NCI-H187 (cell line): ENCODE results near the gene PNMT.

Experiments used
- DNase-seq, 2 experiments: peaks; one replicate each; lab custom pipeline; 2025; lab: John Stamatoyannopoulos, UW

PNMT gene

GRCh38 chr17:39669897-39670735, 1.9 kb downstream of the PNMT start:
- no peak for DNase-seq

- no peak for DNase-seq
Observed at GRCh38 chr17:39670746-39671145, 2.5 kb downstream of the PNMT start.

DNA sequence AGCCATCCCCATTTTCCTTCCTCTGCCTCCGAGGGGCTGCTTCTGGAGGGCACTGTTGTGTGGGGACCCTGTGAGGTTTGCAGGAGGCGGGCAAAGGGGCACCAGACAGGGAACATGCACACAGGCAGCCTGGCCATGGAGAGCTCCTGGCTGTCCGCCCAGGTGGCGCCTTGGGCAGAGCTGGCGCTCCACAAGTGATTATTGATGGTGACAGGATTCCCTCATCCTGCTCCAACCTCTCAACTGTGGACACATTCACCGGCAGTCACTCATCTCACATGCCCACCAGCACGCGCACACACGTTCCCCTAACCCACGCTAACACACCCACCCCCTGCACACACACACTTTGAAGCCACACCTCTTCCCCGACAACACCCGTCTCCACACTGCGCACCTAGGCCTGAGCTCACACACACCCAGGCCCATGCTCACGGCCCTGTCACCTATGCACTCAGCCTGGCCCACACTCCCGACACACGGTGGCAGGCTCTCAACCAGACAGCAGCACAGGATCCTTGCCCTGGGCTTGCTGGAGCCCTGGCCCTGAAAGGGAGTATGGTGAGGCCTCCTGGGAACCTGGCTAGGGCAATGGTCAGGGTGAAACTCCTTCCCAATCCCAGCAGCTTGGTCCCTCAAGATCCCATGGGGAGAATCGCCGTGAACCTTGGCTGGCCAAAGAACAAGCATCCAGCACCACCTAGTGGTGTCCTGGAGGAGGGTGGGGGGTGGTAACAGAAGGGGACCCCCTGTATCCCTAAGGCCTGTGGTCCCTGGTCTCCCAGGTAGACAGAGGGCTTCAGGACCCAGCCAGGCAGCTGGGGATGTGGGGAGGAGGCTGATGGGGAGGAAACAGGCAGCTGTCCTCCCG, 3.6 kb downstream of the PNMT start:
- DNase-seq = no peak

GRCh38 chr17:39672522-39673334, 4.5 kb downstream of the PNMT start:
- DNase-seq = no peak

- no peak for DNase-seq
Observed at GRCh38 chr17:39673335-39674081, 5.3 kb downstream of the PNMT start.

DNA sequence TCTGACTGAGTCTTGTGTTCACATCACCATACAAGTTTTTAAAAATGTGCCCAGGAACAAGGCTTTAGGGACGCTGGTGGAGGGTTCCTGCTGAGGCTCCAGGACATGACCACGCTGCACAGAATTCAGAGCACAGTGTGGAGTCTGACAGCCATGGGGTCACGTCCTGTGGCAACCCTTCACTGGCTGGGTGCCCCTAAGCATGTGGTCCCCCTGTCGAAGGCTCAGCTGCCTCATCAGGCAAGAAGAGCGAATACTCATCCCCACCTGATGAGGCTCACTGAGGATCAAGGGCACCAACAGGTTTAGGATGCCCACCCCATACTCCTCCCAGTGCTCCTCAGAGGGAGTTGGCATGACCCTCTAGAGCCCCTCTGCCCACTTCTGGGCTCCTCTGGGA, 5.9 kb downstream of the PNMT start:
- no peak for DNase-seq

- no peak for DNase-seq
Observed at GRCh38 chr17:39674702-39675389, 6.6 kb downstream of the PNMT start.

GRCh38 chr17:39675390-39676082, 7.3 kb downstream of the PNMT start:
- no peak for DNase-seq

GRCh38 chr17:39676198-39676819, 8.1 kb downstream of the PNMT start:
- DNase-seq = peak; percentile 59 to 66

GRCh38 chr17:39677072-39677471, 8.8 kb downstream of the PNMT start:
- DNase-seq = no peak

GRCh38 chr17:39677542-39678339, 9.5 kb downstream of the PNMT start:
- DNase-seq = peak; percentile 10 to 49

DNA sequence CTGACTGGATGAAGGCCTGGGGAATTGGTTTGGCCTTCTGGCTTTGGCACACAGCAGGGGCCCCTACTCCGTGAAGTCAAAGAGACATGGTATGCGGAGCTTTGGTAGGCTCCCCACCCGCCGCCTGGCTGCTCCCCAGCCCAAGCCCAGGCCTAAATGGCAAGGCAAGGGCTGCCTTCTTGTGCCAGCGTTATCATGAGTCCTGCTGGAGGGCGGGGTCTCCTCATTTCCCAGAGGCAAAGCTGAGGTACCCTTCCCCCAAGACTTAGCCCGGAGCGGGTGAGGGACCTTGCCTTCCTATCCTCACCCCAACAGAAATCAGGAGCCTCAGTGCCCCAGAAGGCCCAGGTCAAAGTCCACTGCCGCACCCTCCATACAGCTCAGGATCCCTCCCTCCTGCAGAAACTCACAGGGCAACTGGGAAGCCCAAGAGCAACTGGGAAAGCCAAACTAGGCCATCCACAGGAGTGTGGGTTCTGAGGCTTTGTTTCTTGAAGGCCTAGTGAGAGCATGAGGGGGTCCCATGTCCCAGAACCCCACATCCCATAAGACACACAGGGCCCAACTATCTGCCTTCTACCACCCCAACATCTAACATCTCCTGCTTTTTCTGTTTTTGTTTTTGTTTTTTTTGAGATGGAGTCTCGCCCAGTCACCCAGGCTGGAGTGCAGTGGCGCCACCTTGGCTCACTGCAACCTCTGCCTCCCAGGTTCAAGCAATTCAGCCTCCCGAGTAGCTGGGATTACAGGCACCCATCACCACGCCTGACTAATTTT, 10.3 kb downstream of the PNMT start:
- DNase-seq = no peak

- no peak for DNase-seq
Observed at GRCh38 chr17:39679521-39680192, 11.4 kb downstream of the PNMT start.

DNA sequence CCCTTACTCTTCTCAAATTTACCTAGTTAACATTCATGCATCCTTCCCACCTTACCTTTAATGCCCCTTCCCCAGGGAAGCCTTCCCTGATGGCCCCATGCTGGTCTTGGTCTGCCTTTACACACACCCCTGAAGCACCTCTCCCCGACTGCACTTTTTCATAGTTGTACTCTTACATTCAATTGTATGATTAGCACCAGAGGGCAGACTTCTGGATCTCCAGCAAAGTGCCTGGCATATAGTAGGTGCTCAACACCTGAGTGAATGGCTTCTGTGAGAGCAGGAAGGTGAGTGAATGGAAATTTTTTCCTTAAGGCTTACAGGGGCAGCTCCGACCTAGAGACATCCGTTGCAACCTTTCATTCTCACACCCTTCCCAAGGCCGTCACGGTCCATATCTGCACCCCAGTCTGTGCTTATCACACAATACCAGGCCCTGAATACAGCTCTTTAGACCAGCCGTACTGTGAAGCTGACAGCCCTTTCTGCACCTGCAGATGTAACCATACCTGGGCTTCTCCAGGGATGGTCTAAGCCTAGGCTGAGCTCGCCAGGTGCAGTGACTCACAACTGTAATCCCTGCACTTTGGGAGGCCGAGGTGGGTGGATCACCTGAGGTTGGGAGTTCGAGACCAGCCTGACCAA, 15.2 kb downstream of the PNMT start:
- DNase-seq = no peak

DNA sequence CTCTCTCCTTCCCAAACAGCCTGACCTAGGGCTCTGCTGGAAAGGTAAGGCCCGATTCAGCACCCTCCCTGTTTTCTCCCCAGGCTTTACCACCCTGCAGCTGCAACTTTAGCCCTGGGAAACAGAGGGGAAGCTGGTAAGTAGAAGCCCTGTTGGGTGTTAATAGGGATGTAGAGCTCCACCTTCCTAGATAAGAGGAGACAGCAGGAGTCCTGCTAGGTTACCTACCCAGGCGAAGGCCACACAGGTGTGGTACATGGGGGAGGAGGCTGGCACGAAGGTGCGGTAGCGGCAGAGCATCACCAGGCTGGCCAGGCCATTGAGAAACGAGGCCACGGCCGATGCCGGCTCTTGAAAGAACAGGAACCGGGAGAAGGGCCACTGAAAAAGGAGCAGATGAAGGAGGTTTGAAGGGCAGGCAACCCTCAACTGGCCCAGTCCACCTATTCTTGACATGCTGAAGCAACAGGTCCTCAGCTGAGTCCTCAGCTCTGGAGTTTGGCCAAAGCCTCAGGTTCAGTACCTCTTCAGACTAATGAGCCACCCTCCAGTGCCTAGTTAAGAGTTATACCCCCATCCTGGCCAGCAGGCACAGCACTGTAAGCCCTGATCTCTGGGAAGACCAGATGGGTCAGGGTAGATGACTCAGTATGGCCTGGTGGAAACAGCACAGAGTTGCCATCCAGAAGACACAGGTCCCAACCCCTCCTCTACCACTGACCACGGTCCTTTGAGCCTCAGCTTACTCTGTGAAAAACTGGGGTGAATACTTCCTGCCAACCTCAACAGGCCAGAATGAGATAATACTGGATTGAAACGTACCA, 16.3 kb downstream of the PNMT start:
- no peak for DNase-seq

DNA sequence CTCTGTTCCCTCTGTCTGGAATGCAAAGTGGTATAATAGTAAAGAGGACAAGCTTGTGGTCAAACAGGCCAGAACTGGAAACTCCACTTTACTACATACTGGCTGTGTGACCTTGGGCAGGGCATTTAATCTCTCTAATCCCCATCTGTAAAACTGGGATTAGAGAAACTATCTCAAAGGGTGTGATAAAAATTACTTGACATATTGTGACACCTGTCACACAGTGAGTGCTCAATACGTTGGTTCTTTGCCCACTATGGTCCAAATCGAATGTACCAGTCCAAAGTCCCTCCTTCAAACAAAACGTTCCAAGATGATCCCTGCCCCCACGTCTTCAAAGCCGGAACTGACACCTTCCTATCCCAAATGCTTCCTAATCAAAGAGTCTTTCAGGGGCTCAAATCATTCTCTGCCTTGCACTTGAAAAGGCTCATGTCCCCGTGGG, 18.9 kb downstream of the PNMT start:
- no peak for DNase-seq
